ENCODE results near the gene PHETA1.

GRCh38 chr12:111411185-111411764 is 42.4 kb upstream of the PHETA1 start:
- TF ChIP-seq CTCF (IDR thresholded peaks at IDR 0.05) (no peak), RAD21 (IDR thresholded peaks at IDR 0.05; ENCODE audit: low read length) (no peak), MAX (IDR thresholded peaks at IDR 0.05; ENCODE audit: low read depth) (no peak), RCOR1 (IDR thresholded peaks at IDR 0.05; ENCODE audit: low read length) (no peak)
